ENCODE measurements around the gene NEUROG3.

- TF ChIP-seq CTCF (IDR thresholded peaks at IDR 0.05) (no peak), POLR2A (IDR thresholded peaks at IDR 0.05) (no peak), POLR2AphosphoS5 (IDR thresholded peaks at IDR 0.05) (no peak)
Measured at GRCh38 chr10:69552268-69552667, 21.0 kb downstream of the NEUROG3 start.
